SH-SY5Y (cell line): Measurements from ENCODE around the gene GNAL.

Source experiments
- GATA2 ChIP-seq: IDR thresholded peaks from 2 replicates; pipeline ENCODE4 v1.6.1; 2011; ENCODE audit warnings: mild to moderate bottlenecking, low read depth, low read length
- GATA3 ChIP-seq: IDR thresholded peaks from 2 replicates; pipeline ENCODE4 v1.6.1; 2011; ENCODE audit warnings: low read depth, mild to moderate bottlenecking, low read length, moderate library complexity

DNA sequence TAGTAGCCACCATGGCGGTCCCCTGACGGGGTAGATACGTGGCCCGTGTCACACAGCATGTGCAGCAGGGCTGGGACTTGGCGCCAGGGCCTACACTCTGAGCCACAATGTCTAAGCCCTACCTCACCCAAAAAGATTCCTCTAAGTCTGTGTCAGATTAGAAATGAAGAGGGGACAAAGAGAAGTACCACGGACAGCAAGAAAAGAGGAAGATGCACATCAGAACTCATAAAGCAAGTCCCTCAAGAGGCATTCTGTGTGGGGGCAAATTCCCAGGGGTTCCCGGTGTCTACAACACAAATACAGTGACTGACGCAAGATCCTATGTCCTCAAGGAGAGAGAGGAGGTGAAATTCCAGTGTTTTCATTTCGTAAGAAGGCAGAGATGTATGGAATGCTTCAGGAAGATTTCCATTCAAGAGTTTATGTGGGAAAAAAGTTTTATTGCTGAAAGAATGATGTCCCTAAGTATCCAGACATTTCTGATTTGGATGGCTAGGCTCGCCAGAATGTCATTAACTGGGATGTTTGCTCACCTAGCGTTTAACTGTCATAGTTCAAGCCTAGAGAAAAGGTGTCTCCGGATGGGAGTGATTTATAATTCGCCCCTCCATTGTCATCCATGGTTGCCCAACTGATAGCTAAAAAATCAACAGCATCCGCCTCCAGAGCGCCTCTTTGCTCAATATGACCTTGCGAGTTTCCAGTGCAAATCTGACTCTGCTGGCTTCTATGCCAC lies 86.5 kb downstream of the GNAL start:
- TF ChIP-seq GATA2 (no peak), GATA3 (no peak)
